Stimulated activated CD4-positive, alpha-beta T cell treated with anti-CD3 and anti-CD28 coated beads, Interleukin-4, amount 100 ng/mL, for 4 hours (primary cell): ENCODE data around the gene MUC13.

ENCODE experiments used
- DNase-seq, 2 experiments: peaks; one replicate each; pipeline ENCODE4 v3.0.0-alpha.2; 2020

Gene MUC13

DNA sequence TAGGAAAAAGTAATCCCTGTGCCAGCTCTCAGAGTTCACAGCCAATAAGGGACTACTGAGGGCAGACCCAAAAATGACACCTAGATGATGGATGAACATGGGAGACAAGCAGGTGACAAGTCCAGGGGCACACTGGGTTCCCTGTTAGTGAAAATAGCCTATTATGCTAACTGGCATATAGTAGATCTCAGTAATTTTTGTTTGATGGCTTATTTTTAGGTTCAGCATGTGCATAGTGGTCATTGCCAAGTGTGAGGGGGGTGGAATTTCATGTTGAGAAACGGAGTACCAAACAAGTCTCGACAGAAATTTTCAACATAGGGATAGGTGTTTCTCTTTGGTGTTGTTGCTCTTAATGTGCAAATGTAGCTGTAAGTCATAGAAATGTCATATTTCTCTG is 41.0 kb downstream of the MUC13 start:
- DNase-seq, result no peak

DNA sequence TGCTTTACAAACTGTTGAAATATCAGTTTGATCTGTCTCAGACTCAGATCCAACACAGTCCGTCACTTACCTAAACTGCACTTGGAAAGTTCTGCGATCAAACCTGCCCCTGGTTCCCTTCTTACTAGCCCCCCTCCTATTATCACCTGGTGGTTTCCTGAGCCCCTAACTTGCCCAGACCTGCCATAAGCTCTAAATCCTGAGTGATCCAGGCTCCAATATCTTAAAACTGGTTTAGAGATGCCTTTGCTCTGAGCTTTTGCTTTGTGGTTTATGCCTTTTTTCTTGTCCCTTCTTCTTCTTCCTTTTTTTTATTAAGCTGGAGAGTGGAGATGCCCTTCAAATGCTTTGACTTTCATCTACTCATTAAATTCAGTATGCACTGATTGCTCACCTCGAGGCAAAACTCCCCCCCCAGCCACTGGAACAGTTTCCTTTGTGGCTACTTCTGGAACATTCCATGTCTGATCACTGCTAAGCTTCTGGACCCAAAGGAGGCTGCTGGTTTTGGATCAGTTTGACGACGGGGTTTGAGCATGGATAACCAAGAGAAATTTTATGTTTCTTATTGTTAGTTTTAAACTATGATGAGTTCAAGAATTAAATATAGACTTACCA is 43.9 kb downstream of the MUC13 start:
- DNase-seq, result no peak

DNA sequence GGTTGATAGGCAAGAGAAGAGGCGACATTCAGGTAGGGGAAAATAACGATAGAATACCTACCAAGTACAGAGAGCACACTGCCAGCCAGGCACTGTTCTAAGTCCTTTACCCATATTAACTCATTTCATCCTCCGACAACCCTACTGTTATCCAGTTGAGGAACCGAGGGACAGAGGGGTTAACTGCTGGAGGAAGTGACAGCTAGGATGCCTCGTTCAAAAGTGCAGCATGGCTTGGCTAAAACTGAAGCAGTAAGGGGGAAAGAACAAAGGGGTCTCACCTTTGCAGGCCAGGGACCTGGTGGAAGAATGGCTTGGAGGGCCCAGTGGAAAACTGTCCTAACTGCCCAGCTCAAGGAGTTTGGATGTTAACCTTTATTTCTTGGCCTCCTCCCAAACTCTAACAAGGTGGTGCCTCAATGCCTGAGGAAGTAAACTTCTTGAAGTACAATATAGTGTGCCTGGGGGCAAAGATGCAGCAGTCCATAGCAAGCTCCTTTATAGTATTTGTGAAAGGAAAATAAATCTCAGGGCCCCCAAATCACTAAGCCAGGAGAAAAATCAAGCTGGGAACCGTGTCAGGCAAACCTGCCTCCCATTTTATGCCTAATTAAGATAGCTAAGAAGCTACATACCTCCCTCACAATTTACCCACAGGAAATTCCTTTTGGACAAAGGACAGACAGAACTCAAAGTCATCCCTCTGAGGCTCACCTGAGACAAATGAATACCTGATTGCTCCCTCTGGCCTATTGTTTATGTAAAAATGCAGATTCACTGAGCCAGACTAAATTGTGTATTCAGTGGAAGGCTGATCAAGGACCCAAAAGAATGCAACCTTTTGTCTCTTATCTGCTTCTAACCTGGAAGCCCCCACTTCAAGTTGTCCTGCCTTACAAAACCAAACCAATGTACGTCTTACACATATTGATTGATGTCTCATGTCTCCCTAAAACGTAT is 45.8 kb downstream of the MUC13 start:
- no peak for DNase-seq

DNA sequence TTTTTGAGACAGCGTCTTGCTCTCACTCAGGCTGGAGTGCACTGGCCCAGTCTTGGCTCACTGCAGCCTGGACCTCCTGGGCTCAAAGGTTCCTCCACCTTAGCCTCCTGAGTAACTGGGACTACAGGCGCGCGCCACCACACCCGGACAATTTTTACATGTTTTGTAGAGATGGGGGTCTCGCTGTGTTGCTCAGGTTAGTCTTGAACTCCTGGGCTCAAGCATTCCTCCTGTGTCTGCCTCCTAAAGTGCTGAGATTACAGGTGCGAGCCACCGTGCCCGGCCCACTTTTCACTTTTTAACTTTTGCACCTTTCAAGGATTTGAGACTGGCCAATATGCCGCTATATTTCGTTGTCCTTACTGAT is 46.6 kb downstream of the MUC13 start:
- no peak for DNase-seq

DNA sequence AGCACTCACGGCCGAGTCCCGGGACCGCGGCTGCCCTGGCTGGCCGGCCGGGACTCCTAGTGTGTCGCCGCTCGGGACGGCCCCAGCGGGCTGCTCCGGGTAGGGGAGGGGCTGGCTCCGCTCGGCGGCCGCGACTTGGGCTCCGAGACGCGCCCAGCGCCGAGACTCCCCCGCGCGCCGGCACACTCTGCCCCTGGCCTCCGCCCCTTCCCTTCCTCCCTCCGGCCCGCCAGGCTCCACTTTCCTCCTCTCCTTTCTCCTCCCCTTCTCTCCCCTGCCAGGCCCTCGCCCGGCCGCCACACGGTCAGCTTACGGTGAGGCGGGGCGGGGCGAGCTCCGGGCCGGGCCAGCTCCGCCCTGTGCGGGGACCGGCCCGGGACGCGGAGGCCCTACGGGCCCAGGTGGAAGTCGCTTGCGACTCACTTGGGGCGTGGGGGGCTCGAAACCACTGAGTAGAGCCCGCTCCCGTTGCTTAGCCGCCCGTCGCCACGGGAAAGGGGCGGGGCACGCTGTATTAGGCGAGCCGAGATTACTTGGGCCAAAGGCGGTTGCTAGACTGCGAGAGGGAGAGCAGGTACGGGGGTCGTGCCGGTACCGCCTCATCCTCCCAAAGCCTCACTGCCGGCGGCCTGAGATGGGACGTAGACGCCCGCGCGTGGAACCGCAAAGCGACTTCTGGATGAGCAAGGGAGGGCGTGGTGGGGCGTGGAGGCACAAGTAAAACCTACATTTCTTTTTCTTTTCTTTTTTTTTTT is 47.2 kb downstream of the MUC13 start, which contains the start of gene ITGB5:
Gene ITGB5, minus strand, starts transcription at position 189 of the 755 bp plus-strand sequence. CDS start 365 bp downstream, outside the sequence.
- DNase-seq, result peak; percentile 2 to 29

- peak; percentile 54 to 66 for DNase-seq
Measured at GRCh38 chr3:124886168-124887056, 48.1 kb downstream of the MUC13 start.

- no peak for DNase-seq
Measured at GRCh38 chr3:124885466-124886167, 48.9 kb downstream of the MUC13 start.

DNA sequence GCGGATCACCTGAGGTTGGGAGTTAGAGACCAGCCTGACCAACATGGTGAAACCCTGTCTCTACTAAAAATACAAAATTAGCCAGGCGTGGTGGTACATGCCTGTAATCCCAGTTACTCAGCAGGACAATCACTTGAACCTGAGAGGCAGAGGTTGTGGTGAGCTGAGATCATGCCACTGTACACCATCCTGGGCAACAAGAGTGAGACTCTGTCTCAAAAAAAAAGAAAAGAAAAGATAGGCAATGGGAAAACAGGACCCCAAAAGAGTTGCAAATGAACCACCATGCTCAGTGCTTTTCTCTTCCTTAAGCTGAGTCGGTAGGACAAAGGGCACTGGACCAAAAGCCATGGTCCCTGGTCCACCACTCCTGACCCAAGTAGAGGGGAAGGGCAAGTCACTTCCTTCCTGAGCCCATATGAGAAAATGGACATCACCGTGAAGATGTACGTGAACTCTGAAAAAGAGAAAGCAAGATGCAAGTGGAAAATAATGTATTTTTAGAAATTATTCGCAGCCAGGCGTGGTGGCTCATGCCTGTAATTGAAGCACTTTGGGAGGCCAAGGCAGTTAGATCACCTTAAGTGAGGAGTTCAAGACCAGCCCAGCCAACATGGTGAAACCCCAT is 50.0 kb downstream of the MUC13 start:
- no peak for DNase-seq

- no peak for DNase-seq
Measured at GRCh38 chr3:124883766-124884473, 50.6 kb downstream of the MUC13 start.

DNA sequence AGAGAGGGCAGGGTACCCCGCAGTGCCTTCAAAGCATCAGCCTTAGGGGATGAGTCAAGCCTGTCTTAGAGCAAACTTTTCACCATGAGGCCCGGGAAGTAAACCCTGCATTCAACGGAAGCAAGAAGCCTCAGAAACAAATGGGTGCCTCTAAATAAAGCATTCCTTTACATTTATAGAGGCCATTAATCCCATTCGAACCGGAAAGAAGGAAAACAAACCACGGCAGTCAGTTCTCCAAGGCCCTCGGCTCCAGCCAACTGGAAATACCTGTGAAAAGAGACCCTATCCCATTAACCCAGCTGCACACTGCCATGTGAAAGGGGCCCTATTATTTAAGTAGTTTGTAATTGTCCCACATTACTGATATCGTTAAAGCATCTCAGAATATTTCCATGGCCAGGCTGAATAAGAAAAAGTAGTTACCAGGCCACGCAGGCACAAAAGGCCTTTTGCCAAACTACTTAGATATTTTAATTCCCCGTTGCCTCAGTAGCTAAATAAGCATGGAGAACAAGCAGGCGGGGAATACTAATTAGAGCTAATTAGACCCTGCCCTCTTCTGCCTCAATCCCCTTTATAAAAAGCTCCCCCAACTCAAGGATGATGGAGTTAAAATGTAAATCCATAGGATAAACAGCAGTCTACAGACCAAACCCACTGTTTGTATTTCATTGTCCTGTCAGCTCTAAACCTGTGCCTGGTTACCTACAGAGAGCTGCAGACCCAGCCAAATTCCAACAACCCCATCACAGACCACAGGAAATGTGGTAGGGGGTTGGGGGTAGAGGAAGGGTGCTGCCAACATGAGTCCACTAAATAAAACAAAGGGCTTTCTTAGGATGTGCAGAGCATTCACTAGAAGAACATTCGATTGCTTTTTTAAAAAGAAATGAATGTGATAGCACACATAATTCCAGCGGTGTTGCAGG is 51.5 kb downstream of the MUC13 start:
- no peak for DNase-seq

GRCh38 chr3:124881976-124882697 is 52.4 kb downstream of the MUC13 start:
- no peak for DNase-seq

DNA sequence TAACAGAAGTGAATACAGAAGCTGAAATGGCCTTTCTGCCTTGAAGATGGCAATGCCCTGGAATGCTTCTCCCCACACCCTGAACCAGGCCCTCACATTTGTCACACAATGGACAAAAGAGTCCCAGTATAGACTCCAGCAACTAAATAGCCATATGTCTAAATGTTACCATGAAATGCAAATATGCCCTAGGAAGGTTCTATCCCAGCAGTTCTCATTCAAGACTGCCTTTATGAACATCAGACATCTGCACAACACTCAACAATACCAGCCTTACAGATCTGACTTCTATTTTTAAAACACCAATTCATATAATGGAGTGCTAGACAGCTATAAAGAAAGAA is 55.2 kb downstream of the MUC13 start:
- no peak for DNase-seq

DNA sequence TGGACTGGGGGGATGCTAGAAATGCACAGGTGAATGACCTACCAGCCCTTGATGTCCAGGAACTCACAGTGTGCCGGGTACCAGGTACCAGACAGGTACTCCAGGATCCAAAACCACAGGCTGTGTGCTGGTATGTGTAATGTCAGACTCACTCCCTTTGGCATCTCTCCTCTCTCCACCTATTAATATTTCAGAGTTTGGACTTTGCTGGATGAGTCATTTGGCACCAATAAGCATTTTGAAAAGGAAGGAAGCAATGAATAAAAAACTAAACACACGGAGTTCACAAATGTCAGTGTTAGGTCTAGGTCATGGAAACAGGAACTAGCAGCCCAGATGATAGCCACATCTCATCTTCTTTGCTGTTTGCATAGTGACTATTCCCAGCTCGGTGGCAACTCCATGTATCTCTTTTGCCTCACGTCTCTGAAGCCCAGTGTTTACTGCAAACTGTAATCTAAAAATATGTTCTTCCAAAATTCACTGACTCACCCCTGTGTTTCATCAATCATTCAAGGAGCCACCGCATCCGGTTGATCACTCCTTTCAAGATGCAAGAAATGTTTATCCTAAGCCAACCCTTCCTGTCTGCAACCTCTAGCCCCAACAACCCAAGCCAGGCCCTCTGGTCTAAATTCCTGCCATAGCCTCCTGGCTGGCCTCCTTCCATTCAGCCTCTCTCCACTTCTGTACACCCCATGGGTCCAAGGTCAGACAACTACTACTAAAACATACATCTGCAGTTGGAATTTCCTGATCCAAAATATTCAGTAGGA is 55.8 kb downstream of the MUC13 start:
- no peak for DNase-seq

GRCh38 chr3:124877674-124878073 is 56.9 kb downstream of the MUC13 start:
- no peak for DNase-seq

- DNase-seq, result no peak
Measured at GRCh38 chr3:124876401-124876878, 58.1 kb downstream of the MUC13 start.

DNA sequence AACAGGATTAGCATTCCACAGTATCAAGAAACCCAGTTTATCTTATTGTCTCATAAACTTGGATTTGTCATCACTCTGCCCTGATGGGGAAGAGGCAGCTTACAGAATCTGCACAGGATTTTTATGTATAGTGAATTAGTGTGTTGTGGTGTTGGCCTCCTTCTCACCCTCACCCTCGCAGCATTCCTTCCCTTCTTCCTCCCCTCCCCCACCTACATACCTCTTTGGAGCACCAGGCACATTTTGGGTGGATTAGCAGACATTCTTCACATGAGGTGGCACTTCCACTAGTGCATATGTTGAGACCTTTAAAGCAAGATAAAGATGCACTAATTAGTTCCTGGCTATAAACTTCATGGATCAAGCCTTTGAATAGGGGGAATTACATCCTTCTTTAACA is 61.3 kb downstream of the MUC13 start:
- no peak for DNase-seq

DNA sequence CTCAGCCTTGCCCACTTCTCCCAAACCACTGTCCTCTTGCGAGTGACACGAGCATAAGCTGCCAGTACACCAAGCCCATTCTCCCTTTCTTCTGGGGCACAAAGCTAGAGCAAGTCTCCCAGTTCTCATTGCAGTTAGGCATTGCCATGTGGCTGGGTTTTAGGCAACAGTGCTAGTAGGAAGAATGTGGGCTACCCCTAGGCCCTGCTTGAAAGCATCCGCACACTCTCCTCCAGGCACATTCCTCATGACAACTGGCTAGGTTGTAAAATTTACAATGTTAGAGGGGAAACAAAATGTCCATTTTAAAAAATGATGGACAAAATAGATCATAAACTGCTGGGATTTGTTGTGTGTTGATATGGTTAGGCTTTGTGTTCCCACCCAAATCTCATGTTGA is 67.0 kb downstream of the MUC13 start:
- DNase-seq, result no peak

DNA sequence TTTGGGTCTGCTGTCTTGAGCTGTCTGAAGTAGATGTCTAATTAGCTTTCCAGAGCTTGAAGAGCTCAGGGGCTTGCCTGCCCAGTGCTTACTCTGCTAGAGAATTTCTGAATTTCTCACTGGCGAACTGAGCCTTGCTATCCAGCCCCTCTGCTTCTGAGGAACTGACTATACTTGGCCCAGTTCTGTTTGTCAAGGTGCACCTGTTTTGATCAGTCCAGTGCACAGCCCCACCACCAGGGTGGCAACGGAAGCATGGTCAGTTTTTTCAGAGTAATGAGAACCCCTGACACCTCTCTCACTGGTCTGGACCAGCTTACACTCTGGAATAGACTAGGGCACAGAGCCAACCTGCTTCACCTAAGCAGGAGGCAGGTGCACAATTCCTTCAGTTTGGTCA is 72.5 kb downstream of the MUC13 start:
- no peak for DNase-seq
